Hematopoietic multipotent progenitor cell treated with erythropoietin and hydrocortisone succinate and interleukin-3 and kit ligand, for 15 days (in vitro differentiated cells): ENCODE data around the gene SESN3.
"Not testable (repeated sequence)": the region's sequence is repeated elsewhere in the genome, so short reads cannot be mapped to it uniquely, and the experiment has no call there.

Source experiments
- DNase-seq: peaks from one replicate; pipeline ENCODE4 v3.0.0-alpha.2; 2015; ENCODE audit warnings: low spot score

SESN3 gene

DNA sequence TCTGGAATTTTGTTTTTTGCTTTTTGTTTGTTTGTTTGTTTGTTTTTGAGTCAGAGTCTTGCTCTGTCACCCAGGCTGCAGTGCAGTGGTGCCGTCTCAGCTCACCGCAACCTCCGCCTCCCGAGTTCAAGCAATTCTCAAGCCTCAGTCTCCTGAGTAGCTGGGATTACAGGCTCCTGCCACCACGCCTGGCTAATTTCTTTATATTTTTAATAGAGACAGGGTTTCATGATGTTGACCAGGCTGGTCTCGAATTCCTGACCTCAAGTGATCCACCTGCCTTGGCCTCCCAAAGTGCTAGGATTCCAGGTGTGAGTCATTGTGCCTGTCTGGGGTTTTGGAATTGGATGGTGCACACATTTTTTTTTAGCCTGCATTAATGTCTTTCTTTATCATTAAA is 20.9 kb upstream of the SESN3 start:
- DNase-seq, result not testable (repeated sequence)

DNA sequence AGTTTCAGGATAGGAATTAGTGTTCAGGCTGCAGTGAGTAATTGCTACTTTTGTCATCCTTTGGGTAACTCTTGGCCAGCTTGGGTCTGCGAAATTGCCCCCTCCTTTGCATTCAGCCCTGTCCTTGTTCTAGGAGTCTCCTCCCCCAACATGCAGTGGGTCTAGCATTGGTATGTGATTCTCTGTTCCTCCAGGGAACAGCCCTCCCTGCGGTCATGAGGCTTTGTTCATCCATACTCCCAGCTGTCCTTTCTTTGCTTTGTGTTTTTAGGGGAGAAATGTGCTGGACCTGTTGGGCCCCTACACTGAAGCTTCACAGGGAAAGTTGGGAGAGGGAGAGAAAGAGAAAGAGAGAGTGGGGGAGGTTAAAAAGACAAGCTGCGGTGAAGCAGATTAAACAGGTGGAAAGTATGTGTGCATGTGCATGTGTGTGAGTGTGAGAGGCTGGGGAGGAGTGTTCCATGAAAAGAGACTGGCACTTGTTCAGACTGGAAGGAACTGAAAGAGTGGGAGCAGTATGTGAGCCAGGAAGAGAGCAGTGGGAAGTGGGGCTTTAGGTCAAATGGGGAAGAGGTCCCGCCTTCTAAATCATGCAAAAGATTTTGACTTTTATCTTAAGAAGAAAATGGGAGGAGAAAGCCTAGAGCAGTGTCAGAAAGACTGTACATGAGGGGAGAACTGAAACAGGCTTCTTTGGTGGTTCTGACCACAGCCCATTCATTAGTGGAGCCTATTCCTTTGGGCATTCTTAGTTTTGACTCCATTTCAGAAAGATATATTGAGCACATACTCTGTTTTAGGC is 17.9 kb upstream of the SESN3 start:
- DNase-seq, result no peak

DNA sequence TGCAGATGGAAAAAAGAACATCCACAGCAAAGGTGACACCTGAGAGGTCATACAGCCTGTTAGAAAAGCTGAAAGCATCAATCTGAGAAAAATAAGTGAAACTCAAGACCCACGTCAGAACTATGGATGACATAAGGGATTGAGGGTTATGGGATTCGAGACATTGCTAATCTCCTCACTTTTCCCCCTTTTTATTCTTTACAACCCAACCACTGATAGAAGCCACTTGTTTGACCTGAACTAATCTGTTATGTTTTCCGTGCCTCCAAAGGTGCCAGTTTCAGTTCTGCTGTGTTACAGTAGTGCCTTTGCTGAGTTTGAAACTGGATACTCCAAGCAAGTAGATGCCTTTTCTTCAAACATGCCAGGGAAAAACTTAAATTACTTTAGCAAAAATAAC is 16.9 kb upstream of the SESN3 start:
- no peak for DNase-seq

DNA sequence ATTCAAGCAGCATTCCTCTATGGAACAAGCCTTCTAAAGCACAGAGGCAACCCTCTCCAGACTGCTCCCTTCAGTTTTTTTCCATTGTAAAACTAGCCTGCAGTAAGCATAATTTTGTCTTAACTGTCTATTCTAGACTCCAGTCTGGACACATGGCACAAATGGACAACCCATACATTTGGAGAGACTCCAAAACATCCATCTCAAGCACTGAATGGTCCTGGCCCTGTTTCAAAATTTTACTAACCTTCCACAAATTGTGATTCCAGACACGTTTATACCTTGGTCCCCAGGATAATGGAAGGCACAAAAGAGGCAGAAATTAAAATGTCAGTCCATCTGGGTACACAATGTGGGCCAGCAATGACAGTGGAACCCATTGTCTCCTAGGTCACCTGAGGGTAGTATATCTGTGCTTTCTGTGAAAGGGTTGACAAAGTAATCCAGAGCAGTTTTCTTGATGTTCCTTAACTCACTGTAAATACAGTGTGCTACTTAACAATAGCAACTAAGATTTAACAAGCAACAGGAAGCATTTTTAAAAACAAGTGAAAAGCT is 16.2 kb upstream of the SESN3 start:
- no peak for DNase-seq

DNA sequence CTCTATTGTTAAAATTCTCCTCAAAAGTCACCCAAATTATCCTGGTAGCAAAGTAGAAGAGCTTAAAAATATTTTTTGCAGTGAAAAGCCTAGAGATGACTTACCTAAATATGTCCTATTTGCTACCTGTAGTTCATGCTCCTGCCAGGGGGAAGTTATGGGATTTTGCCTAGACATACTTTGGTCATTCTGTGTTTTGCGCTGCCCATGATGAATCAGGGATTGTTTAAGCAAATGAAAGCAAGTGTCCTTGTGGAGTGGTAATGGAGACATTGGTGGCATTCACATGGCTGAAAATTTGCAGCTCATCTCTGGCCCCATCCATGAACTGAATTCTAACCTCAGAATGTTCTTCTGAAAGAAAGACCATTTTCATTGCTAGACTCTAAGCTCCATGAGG is 14.6 kb upstream of the SESN3 start:
- DNase-seq, result no peak

DNA sequence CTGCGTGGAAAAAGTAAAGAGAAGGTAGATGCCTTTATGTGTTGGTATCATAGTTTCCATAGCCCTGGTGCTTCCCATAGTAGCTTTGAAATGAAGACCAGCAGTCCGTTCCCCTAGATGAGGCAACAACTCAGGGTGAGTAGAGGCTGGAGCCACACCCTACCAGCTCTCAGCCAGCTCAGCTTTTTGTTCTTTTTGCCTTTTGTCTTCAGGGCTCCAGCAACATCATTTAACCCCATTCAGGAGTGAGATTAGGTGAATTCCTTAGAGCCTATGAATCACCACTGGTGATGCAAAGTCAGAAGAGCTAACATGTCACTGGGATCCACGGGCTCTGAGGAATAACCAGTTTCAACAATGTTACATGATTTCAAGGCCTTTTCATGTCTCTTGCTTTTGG is 14.0 kb upstream of the SESN3 start:
- no peak for DNase-seq

DNA sequence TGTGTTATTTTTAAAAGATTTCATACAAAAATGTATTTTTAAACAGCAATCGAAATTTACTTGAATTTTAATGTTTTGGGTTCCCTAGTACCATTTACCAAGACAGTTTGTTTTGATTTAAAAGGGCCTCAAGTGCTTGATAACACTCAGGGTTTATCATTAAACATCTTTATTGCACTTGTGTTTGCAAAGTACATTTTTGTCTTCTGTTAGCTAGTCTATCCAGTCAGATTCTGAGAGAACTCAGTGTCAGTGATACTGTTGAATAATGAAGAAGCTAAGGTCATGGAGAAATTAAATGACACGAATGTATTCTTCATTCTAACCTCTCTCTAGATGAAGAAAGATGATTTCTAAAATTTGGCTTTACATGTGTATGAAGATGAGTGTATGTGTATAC is 12.7 kb upstream of the SESN3 start:
- no peak for DNase-seq

DNA sequence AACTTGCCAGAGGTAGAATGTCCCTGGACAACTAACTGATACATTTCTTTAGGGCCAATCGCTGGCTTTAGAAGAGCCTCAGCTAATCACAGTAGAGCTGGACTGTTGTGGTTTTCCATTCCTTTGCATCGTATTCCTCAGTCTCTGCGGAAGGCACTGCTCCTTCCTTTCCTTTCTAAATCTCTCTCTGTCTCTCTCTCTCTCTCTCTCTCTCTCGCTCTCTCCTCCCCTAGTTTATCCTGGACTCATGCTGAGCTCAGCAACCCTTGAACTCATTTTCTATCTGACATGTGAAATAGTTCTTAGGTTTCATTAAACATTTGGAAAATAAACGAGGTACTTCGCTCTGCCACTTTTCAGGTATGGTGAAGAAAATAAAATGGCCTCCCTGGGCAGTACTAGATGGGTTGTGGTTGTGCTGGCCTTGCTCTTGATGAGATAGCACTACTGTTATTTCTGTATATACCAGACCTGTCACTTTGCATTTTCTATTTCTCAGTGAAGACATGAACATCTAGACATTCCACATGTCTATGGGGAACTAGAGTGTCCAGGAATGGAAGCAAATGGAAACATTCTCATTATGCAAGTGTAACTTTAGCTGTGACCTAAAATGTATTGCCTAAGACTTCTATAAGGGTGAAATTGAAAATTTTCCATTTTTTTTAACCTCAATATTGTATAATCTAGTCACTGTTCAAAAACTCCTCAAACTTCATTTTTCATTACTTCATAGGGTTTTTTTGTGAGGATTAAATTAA is 12.0 kb upstream of the SESN3 start:
- no peak for DNase-seq

DNA sequence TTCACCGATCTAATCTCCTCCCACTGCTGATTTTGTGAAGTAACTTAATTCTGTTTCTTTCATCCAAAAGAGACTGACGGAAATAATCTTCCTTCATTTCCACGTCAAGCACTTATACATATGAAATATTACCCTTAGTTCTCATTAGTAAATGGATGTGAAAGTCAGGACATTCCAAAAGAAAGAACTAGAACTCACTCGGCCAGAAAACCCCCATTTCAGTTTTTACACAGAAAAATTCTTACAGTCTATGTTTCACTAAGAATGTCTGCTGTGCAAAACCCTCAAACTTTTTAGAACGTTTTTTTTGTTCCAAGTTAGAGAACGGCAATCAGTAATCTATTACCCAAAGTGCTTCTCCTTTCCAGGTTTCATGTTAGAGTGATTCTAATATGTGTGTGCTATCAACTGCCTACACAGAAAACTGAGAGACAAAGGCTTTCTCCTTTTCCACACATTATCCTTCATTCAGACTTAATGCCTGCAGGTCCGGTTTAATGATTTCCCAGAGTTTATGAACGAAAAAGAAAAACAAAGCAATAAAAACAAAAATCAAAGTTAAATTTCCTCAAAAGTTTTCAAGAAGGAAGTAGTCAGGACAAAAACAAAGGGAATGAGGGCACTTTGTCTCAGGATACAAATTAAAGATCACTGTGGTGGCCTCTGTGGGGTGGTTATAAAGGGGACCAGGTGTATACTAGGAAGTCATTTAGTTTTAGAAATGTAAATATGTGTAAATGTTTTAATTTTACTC is 11.3 kb upstream of the SESN3 start:
- no peak for DNase-seq

DNA sequence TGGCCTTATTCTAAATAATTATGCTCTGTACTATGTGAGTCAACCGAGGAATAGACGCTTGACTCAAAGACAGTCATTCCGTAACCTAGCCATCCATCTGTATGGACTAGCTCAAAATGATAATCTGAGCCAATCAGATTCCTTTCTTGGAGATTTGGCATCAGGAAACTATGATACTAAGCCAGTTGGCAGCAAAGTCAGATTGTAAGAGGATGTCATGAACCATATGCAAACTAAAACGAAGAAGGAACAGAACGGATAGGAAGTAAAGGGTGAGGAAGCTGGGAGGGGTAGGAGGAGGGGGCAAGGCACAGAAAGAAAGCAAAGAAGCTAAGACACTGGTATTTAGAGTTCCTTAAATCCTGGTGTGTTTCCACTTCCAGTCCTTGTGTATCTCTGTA is 10.7 kb upstream of the SESN3 start:
- DNase-seq, result no peak

DNA sequence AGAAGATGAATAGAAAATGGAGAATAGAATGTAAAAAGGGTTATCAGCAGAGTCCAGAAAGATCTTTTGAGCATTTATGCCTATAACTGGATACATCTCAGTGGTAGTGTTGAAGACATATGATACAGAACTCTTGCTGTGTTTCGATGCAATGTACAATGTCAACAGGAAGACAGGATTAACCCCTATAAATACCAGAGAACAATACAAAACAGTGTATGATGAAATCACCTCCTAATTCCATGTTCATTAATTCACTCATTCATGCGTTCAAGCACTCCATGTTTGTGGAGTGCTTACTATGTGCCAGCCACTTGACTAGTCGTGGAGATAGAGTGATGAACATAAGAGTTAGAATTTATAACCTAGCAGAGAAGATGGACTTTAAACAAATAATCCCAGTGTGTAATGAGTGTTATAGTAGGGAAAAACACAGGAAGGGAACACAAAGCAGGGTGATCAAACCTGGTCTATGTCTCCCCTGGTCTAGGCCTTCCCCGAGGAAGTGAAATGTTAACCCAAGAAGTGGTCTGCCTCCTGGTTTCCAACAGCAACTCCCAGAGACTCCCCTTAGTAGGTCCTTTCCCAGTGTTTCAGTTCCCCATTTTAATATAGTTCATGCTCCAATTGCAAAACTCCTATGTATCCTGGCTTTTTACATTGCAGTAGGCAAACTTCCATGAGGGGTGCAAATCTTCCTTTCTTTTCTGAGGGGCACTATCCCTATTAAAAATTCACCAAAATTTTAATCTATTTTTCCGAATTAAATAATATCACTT is 9.1 kb upstream of the SESN3 start:
- DNase-seq, result no peak

DNA sequence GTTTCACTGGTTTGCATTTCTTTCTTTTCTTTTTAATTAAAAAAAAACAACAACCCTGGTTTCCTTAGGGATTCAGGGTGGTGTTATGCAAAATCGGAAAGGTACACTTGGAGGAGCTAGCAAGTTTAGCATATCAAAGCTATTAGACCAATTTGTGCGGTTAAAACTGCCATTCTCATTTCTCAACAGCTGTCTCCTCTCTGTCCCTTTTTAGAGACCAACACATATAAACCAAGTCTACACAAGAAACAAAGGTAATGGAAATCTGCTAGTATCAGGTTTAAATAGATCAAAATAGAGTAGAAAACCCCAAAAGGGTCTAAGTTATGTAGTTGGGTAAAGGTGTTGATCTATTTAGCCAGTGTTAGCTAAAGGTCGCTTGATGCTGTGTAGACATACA is 1.7 kb upstream of the SESN3 start:
- no peak for DNase-seq

DNA sequence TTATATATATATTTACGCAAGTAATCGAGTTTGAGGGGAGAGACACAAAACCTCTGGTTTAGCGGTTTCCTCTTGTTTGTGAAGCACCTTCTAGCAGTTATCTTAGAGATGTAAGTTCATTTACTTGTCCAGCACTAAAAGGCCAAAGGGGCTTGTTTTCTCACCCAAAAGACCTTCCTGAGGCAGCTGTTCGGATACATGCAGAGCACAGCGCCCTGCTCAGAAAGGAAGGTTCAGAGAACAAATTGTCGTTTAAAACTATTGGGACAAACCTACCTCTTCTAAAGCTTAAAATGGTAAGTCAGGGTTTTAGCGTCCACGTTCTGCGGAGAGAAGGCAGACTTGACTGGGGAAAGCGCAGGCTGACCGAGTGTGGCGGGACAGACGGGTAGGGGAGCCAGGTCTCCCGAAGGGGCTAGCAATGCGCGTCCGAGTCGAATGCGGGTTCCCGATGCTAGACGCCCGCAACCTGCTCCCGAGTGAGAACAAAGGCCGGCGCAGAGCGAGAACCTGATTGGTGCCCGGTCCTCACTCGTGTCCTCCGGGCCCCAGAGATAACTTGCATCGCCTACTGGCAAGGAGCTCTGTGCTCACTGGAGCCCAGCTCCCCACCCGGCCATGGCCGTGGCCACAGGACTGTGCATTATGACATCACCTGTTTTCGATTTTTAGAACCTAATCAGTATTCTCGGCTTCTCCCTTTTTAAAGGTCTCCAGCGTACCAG is 1.0 kb upstream of the SESN3 start:
- DNase-seq, result peak; percentile 64

DNA sequence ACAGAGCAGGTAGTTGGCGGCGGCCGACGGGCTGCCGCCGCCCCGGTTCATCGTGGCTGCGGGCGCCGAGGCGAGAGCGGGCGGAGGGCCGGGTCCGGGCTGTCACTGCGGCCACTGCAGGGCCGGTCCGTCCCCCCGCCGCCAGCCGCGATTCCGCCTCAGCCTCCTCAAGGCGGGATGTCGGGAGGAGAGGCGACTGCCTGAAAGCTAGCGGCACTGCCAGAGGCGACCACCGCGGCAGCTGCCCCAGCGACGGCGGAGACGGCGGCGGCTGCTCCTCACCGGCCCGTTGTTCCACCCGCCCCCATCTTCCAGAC is 234 bp downstream of the SESN3 start:
- no peak for DNase-seq

DNA sequence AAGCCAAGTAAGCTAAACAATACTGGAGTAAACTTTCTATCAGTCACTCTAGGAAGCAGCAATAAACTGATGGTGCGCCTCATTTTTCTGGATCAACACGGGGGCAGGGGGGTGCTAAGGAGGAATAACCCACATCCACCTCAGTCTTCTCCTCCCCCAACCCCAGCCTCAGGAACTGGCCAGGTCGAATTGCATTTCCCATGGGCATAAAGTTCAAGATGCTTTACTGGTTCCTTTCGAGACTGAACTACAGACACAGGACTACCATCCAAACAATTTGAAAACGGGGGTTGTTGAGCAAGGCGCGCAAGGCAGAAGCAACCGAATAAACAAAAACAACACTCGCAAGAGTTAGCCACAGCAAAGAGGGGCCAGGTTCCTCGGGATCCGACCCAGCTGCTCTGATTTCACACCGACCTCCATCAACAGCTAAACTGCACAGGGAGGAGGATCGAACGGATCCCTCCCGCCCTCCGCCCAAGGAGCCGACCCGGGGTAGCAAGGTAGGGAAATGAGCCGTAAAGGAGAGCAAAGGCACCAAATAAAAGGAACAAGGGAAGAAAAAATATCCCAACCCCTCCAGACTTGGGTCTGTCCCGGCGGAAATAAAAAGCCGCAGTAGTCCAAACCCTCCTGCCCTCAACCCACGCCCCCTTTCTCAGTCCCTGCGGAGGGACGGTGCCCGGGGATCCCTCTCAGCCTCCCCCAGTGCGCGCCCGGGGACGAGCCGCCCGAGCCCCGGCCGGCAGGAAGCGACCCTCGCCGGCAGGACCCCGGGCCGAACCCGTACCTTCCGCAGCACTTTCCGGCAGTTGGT is 801 bp downstream of the SESN3 start:
- DNase-seq, result peak; percentile 30

DNA sequence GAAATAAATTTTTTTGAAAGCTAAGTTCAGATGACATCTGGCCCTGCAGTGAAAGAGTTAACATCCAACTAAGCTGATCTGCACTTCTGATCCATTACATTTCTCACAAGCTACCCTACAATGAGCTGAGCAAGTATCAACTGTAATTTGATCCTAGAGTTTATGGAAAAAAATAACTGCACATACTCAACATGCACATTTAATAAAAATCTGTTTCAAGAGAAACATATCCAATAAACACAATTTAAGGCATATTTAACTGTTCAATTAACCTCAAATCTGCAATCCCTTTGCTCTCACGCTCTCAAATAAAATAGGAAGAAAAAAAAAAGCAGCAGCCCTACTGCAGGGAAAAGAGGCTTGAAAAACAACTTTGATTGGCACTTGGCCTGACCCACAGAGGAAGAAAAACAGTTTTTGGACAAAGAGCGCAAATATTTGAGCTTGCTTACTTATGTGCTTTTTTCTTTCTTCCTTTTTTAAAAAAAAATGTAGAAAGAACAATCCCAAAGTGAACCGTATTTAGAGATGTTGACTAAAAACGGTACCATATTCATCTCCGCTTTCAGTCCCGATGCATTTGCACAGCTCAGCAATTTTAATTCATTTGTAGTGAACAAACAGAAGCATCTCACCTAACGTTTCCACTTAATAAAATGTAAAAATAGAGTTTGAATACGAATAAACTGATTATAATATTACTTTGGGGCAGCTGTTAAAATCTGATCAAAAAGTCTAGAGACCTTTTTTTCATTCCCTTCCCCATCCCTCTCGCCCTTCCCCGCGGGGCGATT is 1.6 kb downstream of the SESN3 start:
- peak; percentile 33 for DNase-seq

DNA sequence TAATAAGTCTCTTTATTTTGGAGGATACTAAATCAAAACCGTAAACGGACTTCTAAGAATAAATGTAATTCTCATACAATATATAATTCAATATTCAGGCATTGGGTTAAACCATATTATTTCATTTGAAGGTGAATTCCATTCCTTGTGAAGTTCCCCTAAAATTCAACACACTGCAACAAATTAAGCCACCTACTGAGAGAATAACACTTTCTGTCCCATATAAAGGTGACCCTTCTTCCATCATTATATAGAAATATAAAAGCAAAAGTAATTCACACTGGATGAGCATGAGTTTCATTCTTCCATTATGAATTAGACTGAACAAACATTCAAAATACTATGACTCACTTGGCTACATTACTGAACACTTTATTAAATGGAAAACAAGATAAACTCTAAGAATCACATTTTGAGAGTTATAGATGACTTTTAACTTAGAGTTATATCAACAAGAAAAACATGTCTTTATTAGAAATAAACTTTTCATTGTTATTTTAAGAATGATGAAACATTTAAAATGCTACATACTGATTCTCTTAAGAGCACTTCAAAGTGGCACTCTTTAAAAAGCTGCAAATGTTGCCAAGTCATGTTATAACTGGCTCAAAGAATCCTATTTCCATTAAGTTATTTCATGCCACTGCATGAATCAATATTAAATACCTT is 2.8 kb downstream of the SESN3 start:
- DNase-seq, result peak; percentile 49

DNA sequence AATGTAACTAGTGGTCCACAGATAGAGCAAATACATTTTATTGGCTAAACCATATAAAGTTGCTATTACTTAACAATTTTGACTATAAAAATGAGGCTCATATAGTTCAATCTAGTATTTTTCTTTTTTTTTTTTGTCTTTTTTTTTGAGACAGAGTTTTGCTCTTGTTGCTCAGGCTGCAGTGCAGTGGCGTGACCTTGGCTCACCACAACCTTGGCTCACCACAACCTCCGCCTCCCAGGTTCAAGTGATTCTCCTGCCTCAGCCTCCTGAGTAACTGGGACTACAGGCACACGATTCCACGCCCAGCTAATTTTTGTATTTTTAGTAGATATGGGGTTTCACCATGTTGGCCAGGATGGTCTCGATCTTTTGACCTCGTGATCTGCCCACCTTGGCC is 3.9 kb downstream of the SESN3 start:
- not testable (repeated sequence) for DNase-seq

DNA sequence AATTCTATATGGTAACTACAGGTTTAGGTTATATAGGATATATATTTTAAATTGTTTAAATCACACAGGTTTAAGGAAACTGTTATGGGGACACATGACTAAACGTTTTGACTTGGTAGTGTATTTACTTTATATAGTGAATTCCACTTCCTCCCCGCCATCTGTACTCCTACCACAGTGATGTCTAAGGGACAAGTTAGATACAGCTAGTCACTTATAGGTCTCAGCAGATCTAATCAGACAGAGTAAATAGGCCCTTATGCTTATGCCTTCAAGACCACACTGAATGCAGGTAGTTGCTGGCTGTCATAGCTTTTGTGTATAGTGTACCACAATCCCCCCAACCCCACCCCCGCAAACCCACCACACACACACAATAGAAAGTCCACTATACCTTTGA is 8.2 kb downstream of the SESN3 start:
- DNase-seq, result no peak
